Endometrial microvascular endothelial cells (primary cell): Measurements from ENCODE around the gene ZNF525. TPM values are rescaled to one million over a fixed set of nuclear protein-coding genes. Genes with fewer than 3 reads are reported as not detected.
"Not testable (repeated sequence)": the region's sequence is repeated elsewhere in the genome, so short reads cannot be mapped to it uniquely, and the experiment has no call there.

Experiments
- in situ Hi-C: cut with HindIII; loops from 2 replicates; pipeline ENCODE4 v1.10.0; 2017; ENCODE audit warnings: low sequenced_read_pairs, low pct_unique_long_range_greater_than_20kb; ENCODE audit errors: inconsistent ontology term
- total RNA-seq: library from RNA; depleted of rRNA; stranded (reverse); fragments of >200 nt; gene quantifications from one replicate; pipeline ENCODE4 v1.2.3, GENCODE V29; 2015; ENCODE audit errors: inconsistent ontology term

ZNF525 gene
- total RNA-seq = 0.84 TPM

DNA sequence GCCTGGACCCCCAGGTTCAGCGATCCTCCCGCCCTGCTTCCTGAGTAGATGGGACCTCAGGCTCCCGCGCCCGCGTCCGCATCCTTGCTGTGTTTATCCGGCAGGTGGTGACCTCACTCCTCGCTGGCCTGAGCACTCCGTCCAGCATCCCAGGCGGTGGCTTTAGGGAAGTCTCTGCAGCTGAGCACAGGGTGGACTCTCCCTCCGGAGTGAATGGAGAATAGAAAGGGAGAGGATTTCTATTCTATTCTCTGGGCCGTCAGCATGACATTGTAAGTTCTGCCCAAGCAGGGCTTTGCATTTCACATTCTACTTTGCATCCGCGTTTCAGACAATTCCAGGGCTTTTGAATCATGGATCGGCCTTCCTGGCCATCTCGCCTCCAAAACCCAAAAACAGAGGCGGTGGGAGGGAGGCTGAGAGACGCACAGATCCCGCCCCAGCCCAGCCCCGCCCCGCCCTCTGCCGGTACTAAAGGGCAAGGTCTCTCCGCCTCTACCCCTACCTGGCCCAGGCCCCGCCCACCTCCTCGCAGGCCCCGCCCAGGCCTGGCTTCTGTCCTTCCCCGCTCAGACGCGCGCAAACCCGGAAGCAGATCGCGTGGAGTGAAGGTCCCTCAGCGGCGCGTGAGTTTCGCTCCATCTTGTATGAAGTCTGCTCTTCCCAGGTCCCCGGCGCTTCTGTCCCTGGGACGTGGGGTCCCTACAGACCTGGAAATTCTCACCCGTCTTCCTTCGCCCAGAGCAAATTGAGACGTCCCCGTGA lies at the start of gene ZNF525:
ZNF525 (plus strand) TSS at position 572 of the 765 bp plus-strand sequence. CDS start 6,577 bp downstream, outside the sequence.
- in situ Hi-C loops = no loop called here

DNA sequence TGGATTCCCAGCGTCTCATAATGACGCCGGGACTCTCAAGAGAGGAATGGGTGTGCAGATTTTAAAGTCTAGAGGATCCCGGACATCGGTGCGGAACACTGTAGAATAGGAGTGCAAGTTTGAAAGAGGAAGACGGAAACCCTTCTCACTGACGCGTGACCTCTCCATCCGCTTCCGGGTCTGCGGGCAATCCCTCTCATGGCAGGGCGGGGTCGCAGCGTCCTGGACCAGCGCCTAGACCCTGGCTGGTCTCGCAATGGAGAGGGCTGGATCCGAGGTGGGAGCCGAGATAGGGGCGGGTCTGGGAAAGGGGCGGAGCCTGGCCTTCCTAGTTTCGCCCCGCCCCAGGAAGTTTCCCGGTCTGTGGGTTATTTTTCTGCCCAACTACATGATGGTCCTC lies 36.5 kb upstream of the ZNF525 start:
- in situ Hi-C loops = no loop called here

DNA sequence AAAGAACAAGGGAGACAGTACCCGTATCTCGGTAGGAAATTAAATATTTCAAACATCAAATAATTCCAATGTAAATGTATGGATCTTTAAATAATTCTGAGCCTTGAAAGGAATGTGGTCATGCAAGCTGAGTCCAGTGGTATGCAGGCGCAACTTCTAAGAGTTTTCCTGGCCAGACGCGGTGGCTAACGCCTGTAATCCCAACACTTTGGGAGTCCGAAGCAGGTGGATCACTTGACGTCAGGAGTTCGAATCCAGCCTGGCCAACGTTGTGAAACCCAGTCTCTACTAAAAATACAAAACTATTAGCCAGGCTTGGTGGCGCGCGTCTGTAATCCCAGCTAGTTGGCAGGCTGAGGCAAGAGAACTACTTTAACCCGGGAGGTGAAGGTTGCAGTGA lies 33.0 kb upstream of the ZNF525 start:
- in situ Hi-C loops = no loop called here

DNA sequence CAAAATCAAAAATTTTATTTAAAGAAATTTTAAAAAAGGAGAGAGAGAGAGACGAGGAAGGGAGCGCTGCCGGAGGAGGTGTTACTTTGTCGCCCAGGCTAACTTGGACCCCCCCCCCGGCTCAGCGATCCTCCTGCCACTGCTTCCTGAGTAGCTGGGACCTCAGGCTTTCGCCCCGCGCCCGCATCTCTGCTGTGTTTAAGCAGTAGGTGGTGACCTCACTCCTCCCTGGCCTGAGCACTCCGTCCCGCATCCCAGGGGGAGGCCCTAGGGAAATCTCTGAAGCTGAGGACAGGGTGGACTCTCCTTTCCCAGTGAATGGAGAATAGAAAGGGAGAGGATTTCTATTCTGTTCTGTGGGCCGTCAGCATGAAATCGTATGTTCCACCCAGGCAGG lies 32.4 kb upstream of the ZNF525 start:
- in situ Hi-C loops = no loop called here

DNA sequence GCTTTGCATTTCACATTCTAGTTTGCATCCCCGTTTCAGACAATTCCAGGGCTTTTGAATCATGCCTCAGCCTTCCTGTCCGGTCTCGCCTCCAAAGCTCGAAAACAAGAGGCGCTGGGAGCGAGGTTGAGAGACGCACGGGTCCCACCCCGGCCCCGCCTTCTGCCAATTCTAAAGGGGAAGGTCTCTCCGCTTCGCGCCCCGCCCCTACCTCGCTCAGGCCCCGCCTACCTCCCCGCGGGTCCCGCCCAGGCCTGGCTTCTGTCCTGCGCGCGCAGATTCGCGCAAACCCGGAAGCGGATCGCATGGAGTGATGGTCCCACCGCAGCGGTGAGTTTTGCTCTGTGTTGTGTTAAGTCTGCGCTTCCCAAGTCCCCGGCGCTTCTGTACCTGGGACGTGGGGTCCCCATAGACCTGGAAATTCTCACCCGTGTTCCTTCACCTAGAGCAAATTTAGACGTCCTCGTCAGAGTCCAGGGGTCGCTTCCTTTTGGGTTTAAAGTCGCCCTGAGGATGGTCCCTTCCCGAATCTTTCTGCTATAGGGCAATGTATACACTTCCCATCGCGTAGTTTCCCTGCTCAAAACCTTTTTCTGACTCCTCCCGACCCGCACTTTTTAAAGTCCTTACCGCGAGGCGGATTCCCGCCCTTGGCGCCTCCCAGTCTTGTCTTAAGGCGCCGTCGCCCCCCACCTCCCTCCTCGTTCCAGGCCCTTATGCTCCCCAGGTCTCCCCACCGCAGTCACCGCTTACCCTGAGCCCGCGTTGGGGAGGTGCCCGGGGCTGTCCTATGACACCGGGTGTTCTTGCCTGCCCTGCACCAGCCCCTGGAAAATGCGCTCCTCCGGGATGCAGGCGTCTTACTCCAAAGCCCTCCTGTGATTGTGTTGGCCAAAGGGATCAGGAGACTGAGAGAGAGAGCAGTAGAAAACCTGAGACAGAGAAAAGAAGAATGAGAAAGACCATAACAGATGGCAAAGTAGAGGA lies 31.7 kb upstream of the ZNF525 start, which contains the start of gene ZNF845:
ZNF845 (plus strand) TSS at position 287 of the 987 bp plus-strand sequence. CDS start 7,559 bp downstream, outside the sequence.
- in situ Hi-C loops = no loop called here

DNA sequence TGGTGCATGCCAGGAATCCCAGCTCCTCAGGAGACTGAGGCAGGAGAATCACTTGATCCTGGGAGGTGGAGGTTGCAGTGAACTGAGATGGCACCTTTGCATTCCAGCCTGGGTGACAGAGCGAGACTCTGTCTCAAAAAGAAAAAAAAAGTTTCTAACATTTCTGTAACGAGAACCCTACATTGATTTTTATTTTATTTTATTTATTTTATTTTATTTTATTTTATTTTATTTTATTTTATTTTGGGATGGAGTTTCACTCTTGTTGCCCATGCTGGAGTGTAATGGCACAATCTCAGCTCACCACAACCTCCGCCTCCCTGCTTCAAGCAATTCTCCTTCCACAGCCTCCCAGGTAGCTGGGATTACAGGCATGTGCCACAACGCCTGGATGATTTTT lies 21.1 kb upstream of the ZNF525 start:
- in situ Hi-C loops = not testable (repeated sequence)

DNA sequence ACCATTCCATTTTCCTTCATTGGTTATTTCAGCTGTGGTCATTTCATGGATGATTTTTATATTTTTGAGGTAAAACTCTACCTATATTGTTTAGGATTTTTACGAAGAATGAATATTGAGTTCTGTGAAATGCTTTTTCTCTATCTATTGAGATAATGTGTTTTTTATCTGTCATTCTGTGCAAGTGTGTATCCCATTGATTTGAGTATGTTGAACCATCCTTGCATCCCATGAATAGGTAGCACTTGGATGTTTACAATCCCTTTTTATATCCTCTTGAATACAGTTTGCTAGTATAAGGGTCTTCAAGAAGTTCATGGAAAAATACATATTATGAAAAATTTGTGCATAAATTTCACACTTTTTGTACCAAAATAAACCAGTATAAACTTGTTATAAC lies 9.8 kb upstream of the ZNF525 start:
- in situ Hi-C loops = no loop called here

DNA sequence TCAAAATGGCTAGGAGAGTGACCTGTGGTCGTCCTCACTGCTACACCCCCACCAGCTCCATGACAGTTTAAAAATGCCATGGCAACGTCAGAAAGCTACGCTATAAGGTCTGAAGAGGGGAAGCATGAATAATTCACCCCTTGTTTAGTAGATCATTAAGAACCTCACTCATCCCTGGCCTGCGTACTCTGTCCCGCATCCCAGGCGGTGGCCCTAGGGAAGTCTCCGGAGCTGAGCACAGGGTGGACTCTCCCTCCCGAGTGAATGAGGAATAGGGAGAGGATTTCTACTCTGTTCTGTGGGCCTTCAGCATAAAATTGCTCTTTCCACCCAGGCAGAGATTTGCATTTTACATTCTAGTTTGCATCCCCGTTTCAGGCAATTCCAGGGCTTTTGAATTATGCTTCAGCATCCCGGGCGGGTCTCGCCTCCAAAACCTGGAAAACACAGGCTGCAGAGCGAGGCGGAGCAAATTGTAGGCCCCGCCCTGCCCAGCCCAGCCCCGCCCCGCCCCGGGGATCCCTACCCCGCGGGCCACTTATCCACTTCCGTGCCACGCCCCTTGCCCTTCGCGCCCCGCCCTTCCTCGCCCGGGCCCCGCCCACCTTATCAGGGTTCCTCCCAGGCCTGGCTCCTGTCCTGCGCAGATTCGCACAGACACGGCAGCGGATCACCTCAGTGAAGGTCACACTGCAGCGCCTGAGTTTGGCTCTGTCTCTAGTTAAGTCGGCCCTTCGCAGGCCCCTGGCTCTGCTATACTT lies 7.5 kb upstream of the ZNF525 start:
- in situ Hi-C loops = no loop called here

DNA sequence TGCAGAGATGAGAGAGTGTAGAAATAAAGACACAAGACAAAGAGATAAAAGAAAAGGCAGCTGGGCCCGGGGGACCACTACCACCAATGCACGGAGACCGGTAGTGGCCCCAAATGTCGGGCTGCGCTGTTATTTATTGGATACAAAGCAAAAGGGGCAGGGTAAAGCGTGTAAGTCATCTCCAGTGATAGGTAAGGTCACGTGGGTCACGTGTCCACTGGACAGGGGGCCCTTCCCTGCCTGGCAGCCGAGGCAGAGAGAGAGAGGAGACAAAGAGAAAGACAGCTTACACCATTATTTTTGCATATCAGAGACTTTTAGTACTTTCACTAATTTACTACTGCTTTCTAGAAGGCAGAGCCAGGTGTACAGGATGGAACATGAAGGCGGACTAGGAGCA lies 5.4 kb upstream of the ZNF525 start:
- in situ Hi-C loops = not testable (repeated sequence)

DNA sequence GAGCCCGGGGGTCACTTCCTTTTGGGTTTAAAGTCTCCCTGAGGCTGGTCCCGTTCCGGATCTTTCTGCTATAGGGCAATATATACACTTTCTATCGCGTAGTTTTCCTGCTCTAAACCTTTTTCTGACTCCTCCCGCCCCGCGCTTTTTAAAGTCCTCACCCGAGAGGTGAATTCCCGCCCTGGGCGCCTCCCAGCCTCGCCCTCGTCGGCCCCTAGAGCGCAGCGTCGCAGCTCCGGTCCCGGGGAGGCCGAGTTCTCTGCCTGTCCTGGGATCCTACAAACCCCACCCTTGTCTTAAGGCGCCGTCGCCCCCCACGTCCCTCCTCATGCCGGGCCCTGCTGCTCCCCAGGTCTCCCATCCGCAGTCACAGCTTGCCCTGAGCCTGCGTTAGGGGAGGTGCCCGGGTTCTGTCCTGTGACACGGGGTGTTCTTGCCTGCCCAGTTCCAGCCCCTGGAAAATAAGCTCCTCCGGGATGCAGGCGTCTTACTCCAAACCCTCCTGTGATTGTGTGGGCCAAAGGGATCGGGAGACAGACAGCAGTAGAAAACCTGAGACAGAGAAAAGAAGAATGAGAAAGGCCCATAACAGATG lies 491 bp downstream of the ZNF525 start:
- in situ Hi-C loops = no loop called here

DNA sequence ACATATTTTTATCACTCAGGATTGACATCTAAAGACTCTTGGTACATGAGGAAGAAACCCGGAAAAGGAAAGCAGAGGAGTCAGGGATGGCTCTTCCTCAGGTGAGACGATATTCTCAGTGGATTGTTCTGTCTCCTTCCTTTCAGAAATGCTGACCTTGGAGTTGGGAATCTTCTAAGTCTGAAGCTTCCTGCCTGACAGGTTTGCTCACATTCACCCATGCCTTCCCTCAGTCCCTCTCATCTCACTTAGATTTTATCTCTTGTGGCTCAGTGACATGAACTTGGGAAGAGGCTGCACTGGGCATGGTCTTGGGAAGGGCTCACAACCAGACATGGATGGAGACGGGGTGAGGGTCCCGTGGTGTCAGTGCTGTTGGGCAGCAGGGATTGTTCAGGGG lies 6.7 kb downstream of the ZNF525 start:
- in situ Hi-C loops = no loop called here

DNA sequence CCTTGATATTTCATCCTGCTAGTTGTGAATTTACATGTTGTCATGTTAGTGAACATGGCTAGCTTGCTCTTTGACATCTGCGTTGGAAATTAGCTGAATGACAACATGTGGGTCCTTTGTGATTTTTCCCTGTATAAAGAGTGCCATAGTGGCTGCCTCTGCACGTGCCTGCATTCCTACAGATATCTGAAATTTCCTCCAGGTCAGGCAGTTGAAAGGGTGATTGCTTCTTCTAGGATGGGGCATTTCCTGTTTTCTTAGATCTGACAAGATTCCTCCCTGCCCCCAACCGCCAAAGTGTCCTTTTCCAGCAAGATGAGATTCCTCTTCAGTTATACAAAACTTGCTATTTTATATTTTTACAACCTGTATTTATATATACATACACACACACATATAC lies 8.8 kb downstream of the ZNF525 start:
- in situ Hi-C loops = no loop called here

DNA sequence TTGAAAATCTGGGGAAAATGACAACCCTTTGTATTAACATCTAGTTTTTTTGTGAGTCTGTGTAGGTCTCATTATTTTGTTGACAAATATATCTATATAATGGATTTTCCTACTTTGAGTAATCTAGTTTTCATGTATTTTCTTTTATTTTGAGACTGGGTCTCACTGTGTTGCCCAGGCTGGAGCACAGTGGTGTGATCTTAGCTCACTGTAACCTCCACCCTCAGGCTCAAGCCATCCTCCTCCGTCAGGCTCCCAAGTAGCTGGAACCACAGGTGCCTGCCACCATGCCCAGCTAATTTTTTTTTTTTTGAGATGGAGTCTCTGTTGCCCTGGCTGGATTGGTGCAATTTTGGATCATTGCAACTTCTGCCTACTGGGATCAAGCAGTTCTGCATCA lies 9.2 kb downstream of the ZNF525 start:
- in situ Hi-C loops = no loop called here

DNA sequence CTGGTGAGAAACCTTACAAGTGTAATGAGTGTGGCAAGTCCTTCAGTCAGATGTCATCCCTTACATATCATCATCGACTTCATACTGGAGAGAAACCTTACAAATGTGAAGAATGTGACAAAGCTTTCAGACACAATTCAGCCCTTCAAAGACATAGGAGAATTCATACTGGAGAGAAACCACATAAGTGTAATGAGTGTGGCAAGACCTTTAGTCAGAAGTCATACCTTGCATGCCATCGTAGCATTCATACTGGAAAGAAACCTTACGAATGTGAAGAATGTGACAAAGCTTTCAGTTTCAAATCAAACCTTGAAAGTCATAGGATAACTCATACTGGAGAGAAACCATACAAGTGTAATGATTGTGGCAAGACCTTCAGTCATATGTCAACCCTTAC lies 15.9 kb downstream of the ZNF525 start:
- in situ Hi-C loops = no loop called here

DNA sequence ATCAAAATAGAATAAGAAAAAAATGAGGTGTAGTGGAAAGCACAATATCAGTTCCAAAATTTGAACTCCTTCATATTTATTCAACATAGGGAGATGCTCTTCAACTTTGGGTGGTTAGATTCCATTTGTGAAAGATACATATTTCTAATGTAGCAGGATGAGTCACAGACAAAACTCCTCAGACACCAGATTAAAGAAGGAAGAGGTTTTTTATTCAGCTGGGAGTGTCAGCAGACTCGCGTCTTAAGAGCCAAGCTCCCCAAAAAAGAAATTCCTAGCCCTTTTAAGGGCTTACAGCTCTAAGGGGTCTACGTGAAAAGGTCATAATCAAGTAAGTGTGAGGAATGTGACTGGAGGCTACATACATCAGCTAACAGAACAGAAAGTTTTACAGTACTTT lies 22.7 kb downstream of the ZNF525 start:
- in situ Hi-C loops = no loop called here

DNA sequence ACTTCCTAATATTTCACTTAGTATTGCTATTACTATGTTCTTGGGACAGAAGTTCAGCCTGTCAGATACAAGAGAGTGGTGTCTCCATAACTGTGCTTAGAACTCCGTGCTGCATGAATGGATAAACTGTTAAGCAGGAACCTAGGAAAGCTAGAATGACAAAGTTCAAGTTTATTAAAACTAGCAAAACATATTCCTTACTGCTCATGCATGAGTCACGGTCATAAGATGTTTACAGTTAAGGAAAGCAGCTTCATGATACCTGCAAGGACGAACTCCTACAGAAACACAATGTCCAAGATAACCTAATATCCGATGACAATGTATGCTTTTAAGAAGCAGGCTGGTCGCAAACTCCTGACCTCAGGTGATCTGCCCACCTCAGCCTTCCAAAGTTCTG lies 23.4 kb downstream of the ZNF525 start:
- in situ Hi-C loops = no loop called here

DNA sequence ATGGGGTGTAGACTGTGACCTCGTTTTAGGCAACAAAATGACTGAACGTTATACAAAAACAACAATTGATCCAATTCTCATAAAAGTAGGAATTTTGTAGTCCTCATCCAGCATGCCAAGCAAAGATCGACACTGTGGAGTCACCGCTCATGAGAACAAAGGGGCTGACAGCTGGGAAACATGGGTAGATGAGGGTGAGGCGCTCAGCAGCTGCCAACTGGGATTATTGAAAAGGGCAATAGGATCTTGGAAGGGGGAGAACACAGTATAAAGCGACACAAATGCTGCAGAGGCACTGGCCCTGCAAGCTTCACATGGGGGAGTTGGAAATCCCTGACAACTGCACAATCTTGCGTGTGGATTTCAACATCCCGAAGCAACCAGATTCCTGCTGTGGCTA lies 24.1 kb downstream of the ZNF525 start:
- in situ Hi-C loops = no loop called here

DNA sequence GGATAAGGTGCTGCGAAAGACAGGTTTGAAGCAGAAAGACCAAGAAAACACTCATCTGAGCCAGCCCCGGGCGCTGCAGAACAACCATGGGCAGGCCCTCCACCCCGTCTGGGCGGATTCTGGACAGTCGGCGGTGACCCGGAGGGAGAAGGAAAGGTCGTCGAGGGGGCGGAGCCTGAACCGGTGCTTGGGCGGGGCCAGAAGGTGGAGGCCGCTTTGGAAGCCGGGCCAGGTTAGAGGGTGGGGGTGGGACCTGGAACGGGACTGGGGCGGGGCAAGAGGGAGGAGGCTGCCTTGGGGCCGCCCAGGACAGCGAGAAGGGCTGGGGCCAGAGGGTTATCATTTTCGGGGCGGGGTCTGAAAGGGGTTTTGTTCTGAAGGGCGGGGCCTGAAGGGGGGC lies 24.5 kb downstream of the ZNF525 start:
- in situ Hi-C loops = no loop called here

DNA sequence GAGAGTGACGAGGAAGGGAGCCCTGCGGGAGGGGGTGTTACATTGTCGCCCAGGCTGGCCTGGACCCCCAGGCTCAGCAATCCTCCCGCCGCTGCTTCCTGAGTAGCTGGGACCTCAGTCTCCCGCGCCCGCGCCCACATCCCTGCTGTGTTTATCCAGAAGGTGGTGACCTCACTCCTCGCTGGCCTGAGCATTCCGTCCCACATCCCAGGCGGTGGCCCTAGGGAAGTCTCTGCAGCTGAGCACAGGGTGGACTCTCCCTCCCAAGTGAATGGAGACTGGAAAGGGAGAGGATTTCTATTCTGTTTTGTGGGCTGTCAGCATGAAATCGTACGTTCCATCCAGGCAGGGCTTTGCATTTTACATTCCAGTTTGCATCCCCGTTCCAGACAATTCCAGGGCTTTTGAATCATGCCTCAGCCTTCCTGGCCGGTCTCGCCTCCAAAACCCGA lies 29.0 kb downstream of the ZNF525 start:
- in situ Hi-C loops = no loop called here
